Activated CD4-positive, CD25-positive, alpha-beta regulatory T cell treated with anti-CD3 and anti-CD28 coated beads, Interleukin-2, amount 50 U/mL, for 24 hours (primary cell): ENCODE results near the gene TNFRSF4.
"Not testable (repeated sequence)": the region's sequence is repeated elsewhere in the genome, so short reads cannot be mapped to it uniquely, and the experiment has no call there.

Source experiments
- ATAC-seq, 2 donors: fragments of 150-1000 bp; cut with Tn5 transposase; one replicate each; pipeline ENCODE4 v1.10.0; 2021; ENCODE audit warnings: mild to moderate bottlenecking in 1 of 2, moderate library complexity in 1 of 2

The TNFRSF4 gene

GRCh38 chr1:1181938-1182410 is 32.0 kb downstream of the TNFRSF4 start:
- ATAC-seq: no peak

GRCh38 chr1:1181129-1181937 is 32.6 kb downstream of the TNFRSF4 start:
- no peak for ATAC-seq

DNA sequence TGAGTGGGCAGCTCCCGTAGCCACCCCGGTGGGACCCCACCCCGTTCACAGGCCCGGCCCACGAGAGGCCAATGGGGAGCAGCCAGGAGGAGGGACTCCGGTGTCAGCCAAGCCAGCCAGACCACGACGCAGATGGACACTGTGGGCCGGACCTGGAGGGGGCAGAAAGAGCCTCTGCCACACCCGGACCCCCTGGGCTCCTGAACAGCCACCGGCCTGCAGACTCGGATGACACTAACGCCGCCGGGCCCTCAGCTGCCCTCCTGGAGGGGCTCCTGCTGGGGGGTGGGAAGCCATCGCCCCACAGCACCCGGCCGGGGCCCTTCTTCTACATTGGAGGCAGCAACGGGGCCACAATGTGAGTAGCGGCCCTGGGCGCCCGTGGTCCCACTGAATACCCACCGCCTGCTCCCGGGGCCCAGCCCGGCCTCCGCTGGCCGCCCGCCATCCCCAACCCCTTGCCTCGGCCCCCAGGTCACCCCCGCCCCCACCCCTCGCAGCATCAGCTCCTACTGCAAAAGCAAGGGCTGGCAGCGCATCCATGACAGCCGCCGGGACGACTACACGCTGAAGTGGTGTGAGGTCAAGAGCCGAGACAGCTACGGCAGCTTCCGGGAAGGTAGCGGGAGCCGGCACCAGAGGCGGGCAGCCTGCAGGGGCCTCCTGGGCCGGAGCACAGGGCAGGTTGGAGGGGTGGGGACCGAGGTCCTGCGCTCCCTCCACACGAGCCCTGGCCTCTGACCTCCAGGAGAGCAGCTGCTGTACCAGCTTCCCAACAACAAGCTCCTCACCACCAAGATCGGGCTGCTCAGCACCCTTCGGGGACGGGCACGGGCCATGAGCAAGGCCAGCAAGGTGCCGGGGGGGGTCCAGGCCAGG is 33.7 kb downstream of the TNFRSF4 start:
- no peak for ATAC-seq

DNA sequence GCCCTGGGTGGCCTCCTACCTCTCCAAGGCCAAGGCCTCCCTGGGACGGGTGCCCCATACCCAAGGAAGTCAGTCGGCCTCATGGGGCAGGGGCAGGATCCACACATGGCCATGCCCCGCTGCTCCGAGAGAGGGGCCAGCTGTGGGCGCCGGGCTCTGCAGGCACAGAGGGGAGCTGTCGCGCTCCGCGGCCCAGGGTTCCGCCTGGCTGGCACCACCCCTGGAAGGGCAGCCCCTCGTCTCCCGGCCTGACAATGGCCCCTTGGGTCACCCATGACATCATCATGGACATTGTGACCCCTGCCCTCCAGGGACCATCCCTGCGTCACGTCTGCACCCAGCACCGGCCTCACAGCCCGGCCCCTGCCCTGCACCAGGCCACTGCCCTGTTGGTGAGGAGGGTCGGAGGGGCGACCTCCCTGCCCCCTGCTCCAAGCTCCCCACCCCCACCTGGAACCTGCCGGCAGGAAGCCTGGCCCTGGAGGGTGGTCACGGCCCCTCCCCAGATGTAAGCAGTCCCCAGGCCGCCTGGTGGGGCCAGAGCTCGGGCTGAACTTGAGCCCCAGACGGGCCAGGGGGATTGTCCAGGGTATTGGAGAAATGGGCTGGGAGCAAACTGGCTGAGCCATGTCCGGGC is 34.5 kb downstream of the TNFRSF4 start:
- ATAC-seq: no peak

DNA sequence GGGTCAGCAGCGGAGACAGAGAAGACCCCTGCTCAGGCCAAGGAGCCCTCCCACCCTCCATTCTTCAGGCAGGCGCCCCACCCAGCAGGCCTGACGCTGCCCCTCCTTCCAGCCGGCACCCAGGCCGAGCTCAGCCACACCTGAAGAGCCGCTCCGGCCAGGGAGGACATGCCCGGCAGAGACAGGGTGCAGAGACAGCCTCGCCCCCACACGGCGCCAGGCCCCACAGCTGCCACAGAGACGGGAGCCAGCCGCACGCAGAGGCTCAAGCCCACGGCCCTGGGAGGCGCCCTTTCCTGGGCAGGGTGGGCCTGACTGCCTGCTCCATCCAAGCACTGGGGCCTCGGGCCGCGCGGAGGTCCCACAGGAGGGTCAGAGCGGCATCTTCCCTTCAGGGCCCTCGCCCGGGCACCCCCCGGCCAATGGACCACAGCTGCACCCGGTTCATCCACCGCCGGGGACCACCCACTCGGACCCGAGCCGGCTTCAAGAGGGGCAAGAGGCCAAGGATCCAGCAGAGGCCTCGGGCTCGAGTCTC is 35.1 kb downstream of the TNFRSF4 start:
- no peak for ATAC-seq

DNA sequence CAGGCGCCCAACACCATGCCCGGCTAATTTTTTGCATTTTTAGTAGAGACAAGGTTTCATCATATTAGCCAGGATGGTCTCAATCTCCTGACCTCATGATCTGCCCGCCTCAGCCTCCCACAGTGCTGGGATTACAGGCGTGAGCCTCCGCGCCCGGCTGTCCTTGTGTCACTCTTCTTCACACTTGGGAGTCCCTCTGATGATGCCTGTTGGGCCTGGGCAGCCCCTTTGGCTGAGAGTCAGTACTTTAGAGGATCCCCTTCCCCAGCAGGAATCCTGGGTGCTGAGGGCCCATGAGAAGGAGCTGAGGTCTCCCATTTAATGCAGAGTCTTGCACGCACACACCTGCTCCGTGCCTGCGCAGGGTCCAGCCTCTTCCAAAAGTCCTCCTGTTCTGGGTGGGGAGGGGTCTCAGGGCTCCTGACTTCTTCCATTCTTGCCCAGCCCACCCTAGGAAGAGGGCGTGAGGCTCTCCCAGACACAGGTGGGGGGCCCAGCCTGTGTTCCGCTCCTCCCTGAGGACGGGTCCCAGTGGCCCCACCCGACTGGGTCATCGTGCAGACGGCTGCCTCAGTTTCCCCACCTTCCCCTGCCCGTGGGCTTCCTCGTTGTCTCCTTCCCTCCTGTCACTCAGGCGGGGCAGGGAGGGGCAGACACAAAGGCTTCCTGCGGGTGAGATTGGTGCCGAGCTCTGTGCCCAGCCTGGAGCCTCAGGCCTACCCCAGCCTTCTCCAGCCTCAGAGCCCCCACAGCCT is 36.3 kb downstream of the TNFRSF4 start:
- no peak for ATAC-seq

GRCh38 chr1:1176931-1177330 is 37.0 kb downstream of the TNFRSF4 start:
- no peak for ATAC-seq

- ATAC-seq: not testable (repeated sequence)
Observed at GRCh38 chr1:1176063-1176761, 37.7 kb downstream of the TNFRSF4 start.

DNA sequence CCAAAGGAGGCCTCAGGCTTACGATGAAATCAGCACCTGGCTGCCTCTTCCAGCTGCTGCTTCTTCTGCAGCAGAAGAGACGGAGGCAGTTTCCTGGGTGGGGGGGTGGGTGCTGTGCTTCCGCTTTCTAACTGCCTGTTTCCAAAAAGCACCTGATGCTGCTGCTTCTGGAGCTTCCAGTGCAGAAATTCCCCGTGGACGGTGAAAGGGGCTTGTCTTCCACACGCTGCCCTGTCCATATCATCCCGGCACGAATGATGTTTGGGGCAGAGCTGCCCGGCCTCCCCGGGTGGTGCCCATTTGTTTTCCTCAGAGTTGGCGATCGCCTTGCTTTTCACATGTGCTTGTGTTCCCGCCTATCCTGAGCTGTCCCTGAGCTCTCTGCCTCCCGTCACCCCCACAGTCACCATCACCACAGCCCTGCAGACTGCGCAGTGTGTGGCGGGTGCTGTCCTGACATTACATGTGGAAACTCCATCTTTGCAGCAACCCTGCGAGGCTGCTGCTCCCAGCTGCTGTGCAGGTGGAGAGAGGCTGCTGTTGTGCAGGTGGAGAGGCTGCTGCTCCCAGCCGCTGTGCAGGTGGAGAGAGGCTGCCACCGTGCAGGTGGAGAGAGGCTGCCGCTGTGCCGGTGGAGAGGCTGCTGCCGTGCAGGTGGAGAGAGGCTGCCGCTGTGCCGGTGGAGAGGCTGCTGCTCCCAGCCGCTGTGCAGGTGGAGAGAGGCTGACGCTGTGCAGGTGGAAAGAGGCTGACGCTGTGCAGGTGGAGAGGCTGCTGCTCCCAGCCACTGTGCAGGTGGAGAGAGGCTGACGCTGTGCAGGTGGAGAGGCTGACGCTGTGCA is 38.5 kb downstream of the TNFRSF4 start:
- ATAC-seq: no peak

- ATAC-seq: peak in 1 of 2 donors; percentile 63
Observed at GRCh38 chr1:1173793-1174415, 40.0 kb downstream of the TNFRSF4 start, which contains the start of gene TTLL10. Gene TTLL10 (plus strand): TSS chr1:1173880. CDS start chr1:1179216, 5,336 bp downstream.

DNA sequence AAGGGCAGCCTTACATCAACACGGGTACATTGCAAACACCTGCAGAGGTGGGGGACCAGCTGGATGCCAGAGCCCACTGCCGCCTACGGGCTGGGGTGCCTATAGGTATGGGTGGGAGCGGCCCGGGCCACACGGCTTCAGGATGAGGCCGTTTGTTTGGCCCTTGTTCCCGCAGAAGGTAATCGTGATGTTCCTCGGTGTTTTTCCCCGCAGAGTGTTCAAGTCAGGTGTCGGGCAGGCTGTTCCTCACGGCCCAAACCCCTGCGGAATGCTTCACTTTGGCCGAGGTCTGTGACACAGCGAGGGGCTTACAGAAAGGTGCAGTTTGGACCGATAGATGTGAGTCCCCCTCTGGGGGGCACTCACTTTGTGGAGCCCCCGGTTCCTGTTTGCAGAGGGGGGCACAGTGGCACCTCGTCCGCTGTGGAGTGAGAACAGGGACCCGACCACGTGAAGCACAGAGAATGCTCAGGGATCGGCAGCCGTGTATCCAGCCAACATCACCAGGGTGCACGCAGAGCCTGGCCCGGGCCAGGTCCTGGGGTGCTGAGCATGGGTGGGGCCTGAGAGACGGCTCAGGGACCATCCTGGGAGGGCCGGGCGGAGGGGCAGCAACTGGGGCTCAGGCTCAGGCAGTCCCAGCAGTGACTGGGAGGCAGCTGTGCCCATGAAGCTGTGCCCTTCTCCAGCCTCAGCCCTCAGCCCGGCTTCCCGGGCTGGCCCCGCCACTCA is 40.7 kb downstream of the TNFRSF4 start:
- ATAC-seq: no peak

GRCh38 chr1:1171546-1172340 is 42.2 kb downstream of the TNFRSF4 start:
- ATAC-seq: peak; percentile 38 to 39

DNA sequence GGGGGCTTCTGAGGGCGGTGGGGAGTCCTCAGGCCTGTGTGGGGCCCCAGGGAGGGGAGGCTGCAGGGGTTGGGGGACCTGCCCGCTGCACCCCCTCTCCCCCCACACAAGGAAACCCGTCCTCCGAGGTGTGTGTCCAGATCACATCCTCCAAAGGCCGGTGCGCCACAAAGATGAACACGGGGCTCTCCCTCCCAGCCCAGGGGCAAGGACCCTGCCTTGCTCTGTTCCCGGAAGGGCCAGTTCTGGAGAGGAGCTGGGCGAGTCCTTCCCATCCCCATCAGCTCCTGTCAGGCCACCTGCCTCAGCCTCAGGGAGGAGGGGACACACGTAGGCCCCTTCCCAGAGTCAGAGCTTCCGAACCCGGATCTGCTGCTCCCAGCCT is 42.8 kb downstream of the TNFRSF4 start:
- no peak for ATAC-seq

GRCh38 chr1:1170215-1171091 is 43.5 kb downstream of the TNFRSF4 start:
- ATAC-seq: no peak

GRCh38 chr1:1169429-1170214 is 44.3 kb downstream of the TNFRSF4 start:
- ATAC-seq: no peak
